Measurements from ENCODE around the gene CTNNA3.

CTNNA3 gene

DNA sequence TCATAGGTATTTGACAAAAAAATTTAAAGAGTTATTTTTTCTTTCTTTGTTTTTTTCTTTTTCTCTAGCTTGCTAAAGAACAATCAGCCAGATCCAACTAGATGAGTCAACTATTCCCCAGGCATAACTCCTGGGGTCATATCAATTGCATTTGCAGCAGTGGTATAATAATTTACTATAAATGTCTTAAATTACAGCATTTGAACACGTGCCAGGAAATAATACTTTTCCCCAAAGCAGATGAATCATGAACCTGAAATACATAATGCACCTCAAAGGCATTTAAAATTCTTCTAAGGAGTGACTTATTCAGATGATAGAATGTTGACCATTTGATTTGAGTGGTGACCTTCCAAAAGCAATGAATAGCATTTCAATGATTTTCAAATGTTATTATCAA is 580.0 kb downstream of the CTNNA3 start:
- no peak for DNase-seq (ENCODE audit: low read depth, low spot score)

DNA sequence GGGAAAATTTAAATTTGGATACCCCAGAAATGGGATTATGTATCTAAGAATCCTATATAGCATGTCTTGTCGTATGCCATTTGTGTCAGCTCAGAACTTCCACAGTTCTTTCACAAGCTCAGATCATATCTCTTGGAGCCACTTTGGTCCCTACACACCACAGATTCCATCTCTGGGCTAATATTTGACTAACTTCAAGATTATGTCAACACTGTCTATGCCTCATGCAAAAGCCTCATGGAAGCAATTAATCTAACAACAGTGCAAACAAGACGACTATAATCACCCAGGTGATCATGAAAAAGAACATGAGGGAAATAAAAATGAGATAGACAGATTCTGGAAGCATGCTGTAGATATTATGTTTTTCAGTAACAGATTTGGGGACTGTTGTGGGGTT is 581.0 kb downstream of the CTNNA3 start:
- no peak for DNase-seq (ENCODE audit: low read depth, low spot score)

DNA sequence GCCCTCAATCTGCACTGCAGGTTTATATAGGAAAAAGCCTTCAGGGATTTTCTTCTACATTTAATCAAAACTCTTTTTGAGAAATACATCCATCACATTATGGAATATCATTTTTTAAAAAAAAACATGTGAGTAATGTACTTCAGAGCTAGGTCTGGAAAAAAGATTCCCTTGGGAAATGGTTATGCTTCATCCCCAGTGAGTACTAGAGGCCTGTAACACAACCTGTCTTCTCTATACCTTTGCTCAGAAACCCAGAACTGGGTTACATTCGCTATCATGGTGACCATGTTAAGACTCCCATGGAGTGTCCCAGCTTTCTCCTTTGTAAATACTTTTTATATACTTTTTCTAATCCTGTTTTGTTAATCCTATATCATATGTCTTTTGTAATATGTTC is 583.2 kb downstream of the CTNNA3 start:
- DNase-seq (ENCODE audit: low read depth, low spot score), result no peak

DNA sequence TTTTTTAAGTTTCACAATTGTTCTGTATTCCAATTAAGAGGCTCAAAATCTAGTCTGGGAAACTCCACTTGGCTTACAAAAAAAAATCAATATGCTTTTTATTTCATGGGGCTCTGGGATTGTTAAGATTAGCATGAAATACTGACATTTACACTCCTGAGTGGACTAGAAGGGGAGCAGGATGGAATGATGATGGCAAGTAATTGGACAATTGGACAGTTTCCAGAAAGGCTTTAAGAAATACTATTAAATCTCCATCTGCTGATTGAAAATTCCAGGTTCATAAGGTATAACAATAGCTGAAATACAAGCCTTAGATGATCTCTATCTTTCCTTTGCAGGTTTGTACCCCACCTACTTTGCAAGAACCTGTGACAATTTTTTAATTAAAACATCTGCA is 585.7 kb downstream of the CTNNA3 start:
- DNase-seq (ENCODE audit: low read depth, low spot score), result no peak

DNA sequence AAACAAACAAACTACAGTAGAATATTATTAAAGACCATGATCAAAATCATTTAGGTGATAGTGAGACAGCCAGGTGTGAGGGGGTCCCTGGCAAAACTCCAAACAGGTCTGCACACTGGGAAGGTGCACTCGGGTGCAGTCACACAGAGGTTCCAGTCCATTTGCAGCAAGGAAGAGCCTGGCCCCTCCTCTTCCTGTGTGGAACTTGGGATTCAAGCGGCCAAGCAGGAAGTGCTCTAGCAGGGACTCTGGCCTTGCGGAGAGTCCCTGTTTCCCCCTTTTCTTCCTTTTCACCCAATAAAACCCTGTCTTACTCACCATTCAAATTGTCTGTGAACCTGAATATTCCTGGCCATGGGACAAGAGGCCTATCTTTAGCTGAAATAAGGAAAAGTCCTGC is 588.3 kb downstream of the CTNNA3 start:
- no peak for DNase-seq (ENCODE audit: low read depth, low spot score)

DNA sequence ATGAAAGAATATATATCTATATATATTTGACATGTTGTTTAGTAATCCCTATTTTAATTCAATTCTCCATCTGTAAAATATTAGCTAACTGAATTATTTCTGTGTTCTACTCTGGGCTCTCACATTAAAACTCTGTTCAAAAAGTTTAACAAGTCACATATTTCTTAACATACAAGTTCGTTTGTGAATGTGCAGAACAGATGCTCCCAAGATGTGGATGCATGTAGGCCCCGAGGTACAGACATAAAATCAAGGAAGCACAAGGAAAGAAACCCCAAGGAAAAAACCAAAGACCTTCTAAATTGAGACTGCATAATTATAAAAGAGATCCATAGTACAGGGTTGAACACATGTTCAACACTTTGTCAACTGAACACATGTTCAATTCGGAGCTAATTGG is 595.0 kb downstream of the CTNNA3 start:
- no peak for DNase-seq (ENCODE audit: low read depth, low spot score)

DNA sequence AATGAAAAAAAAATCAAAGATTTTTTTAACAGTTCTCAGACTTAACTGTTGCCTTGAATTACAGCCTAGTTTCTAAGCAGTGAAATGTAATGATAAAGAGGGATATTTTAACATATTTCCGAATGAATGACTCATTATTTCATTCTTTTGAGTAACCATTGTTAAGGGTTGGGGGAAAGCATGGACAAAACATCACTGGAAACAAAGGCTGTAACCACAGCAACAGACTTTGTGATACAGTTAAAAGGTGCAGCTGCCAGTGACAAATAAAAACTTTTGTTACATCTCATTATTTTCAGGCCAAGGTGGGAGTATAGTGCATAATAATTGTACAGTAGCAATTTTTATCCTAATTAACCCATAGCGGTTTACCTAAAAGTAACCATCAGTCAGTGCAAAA is 597.5 kb downstream of the CTNNA3 start:
- no peak for DNase-seq (ENCODE audit: low read depth, low spot score)

DNA sequence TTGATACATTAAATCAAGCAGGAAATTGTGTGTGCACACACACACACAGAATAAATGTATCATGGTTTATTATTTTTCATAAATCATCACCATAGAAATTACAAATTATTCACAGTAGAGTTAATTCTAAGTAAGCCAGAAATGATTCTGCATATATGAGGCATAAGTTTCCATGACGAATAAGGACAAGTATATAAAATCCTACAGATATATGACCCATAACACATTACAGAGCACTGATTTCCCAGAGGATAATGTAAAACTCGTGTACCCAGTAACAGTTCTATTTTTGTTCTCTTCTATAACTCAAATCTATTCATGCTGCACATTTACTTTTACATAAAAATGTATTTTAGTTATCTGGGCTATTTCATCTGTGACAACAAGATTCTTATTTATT is 600.5 kb downstream of the CTNNA3 start:
- DNase-seq (ENCODE audit: low read depth, low spot score), result no peak

DNA sequence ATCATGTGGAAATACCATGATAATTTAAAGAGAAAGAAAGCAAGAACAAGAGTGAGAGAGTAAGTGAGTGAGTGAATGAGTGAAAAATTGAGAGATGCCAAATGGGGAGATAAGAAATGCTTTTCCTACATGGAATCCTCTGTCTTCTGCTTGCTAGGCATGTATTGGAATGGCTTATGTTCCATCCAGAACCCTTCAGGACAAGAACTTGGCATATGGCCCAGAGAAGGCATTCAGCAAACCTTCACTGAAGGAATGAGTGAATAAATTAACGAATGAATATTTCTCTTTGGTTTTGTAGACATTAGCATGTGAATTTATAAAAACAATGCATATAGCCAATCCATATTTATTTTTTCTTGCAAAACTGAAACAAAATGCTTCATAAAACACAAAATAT is 608.0 kb downstream of the CTNNA3 start:
- no peak for DNase-seq (ENCODE audit: low read depth, low spot score)

DNA sequence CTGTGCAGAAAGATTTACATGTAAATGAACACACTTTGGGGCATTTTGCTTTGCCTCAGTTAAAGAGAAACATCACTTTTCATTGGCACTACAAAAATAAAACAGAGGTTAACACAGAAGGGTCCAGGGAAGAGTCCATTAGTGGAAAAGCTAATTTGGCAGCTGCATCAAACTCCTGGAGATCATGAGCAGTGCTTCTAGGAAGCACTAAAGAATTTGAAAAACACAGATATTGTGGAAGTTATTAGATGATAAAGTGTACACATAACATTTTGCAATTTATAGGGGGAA is 608.9 kb downstream of the CTNNA3 start:
- no peak for DNase-seq (ENCODE audit: low read depth, low spot score)

DNA sequence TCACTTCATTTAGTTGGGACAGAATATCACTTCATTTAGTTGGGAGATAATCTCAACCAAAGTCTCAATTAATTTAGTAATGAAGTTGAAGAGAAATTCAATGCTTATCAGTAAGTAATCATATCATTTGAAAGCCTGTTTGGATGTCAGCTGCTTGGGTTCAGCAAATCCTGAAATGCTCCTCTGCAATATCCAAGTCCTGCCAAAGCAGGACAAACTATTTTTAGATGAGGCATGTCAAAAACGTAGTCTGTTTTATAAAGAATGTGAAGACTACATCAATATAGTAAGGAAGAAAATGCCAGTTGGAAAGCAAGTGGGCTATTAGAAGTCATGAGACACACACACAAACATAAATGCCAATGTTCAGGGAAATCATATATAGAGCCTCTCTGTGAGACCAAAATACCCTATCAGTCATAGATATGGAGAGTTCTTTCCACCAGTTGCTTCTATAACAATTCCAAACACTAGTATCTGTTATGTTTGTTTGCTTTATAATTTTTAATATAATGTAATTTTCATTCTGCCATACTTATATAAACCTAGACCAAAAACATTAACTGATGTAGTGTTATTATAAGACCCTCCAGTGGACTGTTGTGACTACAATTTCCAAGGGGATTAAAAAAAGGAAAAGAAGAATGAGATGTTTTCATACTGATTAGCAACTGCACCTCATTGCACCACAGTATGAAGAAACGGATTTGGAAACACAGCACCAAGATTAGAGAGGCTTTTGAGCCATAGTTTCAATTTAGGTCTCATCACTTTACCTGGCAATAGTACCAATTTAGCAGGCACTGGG is 609.5 kb downstream of the CTNNA3 start:
- DNase-seq (ENCODE audit: low read depth, low spot score), result no peak

DNA sequence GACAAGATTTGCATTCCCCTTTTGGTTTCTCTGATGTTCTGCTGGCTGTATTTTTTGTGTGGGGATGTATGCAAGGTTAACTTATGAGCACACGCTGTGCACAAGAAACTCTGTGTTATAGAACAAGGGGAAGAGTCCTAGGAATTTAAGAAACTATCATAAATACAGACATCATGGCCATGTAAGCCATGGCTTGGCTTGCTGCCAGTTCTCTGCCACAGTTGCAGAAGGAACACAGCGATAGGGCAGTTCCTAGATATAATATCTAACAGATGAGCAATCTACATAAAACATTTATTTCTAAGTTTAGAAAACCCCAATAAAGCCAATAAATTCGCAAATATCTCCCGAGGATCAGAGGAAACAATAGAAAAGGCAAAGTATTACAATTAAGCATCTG is 616.9 kb downstream of the CTNNA3 start:
- no peak for DNase-seq (ENCODE audit: low read depth, low spot score)

DNA sequence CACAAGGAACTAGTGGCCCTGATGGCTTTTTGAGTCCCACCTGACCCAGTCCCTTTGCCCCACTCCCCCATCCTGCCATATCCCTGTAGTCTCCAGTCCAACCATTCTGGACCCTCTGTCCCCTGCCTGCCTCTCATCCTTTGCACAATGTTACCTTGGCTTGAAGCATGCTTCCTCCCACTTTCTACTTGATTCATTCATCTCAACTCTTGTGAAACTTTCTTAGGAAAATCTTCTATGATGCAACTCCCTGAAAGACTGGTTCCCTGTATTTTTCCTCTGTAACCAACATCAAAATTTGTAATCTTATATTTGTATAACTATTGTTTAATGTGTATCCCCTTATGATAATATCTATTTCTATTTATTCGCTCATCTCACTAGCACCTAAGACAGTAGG is 618.6 kb downstream of the CTNNA3 start:
- no peak for DNase-seq (ENCODE audit: low read depth, low spot score)

DNA sequence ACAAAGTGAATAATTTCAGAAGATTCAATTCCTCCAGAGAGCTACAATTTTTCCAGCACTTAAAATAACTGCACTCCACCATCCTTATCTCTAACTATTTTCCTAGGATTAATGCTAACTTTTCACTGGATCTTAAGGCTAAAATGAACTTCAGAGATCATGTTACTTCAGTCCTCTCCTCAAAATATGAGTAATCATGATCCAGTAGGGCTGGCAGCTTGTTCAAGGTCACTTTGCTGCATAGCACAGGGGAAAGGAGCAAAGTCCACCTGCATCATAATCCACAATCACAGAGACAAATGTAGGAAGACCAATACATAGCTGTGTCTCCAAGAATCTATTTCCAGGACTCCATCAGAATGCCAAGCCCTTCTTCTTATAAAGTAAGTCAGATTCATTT is 619.9 kb downstream of the CTNNA3 start:
- no peak for DNase-seq (ENCODE audit: low read depth, low spot score)

DNA sequence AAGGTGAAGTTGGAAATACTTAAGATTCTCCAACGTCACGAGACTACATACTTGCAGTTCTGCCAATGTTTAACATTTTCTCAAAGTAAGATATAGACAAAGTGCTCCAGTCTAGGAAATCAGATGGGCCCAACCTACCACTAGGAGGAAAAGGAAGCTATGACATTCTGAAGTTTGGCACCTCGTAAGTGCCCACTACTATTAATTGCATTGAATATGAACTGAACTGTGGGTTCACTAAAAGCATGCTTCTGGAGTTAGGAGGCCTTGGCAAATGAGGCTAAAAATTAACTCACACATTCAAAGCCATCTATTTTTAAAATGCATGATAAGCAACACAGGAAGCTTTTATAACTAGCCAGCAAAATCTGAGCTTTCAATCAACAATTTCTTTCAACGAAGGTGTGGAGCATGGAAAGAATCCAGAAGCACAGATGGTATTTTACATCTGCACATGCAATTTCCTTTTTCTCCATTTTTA is 620.5 kb downstream of the CTNNA3 start:
- no peak for DNase-seq (ENCODE audit: low read depth, low spot score)

DNA sequence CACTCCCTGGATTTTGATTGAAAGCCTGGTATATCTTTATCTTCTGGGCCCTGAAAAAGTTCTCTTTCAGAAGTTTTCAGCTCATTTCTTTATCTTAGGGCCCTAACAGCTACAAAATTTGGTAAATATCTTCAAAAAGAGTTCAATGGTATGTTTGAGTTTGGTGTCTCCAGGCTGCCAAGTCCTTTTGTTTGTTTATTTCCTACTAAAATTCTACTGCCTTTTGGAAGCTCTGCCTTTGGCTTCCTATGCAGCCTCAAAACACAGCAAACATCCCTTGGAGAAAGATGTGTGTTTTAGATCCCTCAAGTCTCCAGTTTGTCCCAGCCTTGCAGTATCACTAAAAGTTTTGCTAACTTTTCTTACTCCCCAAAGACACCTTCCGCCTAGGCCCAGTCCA is 623.3 kb downstream of the CTNNA3 start:
- DNase-seq (ENCODE audit: low read depth, low spot score), result no peak

DNA sequence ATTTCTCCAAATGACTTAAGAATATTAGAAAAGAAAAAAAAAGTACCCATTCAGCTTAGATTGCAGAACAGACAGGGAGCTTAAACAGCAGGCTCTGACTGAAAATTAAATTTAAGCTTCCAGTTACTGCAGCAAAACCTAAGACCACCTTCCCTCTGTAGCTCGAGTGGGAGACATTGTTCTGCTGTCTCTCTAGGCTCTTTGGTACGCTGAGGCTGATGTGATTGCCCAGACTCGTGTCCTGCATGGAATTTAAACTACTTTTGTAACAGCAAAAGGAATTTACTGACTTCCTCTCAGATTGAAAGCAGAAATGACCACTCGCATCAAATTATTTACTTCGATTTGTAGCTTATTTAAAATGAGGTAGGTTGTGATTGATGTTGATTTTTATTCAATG is 645.6 kb downstream of the CTNNA3 start:
- no peak for DNase-seq (ENCODE audit: low read depth, low spot score)

DNA sequence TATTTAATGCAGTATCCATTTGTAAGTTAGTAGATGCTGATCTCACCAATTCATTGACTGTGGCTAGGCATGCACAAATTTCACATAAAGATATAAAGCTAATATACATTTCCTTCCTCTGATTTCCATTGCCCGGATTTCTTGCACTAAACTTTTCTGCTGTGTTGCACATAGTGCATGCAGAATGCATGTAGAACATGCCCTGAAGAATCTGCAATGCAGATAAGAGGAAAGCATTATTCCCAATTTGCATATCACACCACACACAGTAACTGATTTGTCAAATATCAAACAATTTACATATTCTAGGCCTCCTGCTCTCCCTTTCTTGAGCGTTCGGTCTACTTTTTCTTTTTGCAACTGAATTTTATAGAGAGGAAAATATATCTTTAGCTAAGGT is 646.0 kb downstream of the CTNNA3 start:
- no peak for DNase-seq (ENCODE audit: low read depth, low spot score)

DNA sequence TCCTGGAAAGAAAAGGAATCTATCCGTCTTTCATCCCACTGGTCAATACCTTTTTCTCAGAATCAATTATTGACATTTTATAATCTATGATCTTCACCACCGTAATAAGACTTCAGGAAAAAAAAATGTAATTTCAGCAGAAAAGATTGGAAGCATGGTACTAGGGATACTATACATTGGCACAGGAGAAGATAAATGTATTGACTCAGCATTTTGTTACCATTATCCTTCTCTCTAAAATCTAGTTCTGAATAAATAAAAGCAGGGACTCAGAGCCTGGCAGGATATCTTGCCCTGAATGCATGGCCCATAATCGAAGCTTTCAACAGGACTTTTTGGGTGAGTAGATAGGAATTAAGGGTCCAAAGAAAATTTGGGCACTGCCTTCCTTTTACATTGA is 649.5 kb downstream of the CTNNA3 start:
- DNase-seq (ENCODE audit: low read depth, low spot score), result no peak

DNA sequence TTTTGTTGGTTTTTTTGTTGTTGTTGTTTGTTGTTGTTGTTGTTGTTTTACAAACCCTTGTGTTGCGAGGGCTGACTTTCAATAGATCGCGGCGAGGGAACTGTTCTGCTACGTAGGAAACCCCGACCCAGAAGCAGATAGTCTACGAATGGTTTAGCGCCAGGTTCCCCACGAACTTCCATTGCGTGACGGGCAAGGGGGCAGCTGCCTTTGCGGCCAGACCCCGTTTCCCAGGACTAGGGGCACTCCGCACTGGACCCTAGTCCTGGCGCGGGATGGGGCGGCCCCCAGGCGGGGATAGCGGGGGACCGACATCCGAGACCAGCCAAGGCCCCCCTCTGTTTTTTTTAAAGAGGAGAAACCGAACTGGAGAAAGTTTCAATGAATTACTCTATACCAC is 650.6 kb downstream of the CTNNA3 start:
- DNase-seq (ENCODE audit: low read depth, low spot score), result no peak

DNA sequence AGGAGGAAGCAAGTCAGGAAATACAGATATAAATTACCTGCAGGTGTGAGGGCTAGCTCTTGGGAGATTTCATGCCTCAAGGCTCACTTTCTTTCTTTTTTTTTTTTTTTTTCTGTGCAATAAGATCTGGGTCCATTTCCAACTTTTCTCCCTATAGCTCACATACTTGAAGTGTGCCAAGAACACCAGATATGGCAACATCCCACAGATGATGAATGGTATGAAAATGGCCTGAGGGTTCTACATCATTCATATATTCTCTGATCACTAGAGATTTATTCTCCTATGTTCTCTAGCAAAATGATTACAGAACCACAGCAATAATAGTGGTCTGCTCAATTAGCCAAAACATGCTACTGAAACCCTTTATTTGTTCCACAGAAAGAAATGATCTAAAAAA is 653.0 kb downstream of the CTNNA3 start:
- no peak for DNase-seq (ENCODE audit: low read depth, low spot score)

DNA sequence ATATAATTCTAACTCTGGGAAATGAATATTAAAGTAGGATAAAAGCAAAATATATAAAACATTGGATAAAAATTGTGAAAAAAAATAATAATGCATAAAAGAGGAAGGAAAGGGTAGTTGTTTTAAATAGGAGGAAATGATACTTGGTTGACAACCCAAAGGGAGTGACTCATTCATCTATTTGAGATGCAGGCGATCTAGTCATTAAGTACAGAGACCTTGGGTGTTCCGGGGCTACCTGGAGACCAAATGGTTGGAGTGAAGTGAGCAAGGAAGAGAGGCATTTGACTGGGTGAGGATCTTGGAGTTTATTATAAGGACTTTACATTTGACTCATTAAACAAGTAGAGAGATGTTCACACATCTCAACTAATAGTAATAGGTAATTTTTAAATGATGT is 659.2 kb downstream of the CTNNA3 start:
- no peak for DNase-seq (ENCODE audit: low read depth, low spot score)

DNA sequence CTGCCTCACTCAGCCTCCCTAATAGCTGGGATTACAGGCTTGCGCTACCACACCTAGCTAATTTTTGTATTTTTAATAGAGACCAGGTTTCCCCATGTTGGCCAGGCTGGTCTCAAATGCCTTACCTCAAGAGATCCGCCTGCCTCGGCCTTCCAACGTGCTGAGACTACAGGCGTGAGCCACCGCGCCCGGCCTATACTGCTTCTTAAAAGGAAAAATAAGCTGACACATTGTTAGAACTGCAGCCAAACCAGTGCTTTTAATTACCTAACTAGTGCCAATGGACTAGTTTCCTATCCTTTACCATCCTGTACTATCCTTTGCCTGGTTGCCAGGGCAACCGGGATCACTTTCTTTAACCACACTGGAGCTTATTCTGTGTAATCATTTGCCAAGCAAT is 662.1 kb downstream of the CTNNA3 start:
- no peak for DNase-seq (ENCODE audit: low read depth, low spot score)

DNA sequence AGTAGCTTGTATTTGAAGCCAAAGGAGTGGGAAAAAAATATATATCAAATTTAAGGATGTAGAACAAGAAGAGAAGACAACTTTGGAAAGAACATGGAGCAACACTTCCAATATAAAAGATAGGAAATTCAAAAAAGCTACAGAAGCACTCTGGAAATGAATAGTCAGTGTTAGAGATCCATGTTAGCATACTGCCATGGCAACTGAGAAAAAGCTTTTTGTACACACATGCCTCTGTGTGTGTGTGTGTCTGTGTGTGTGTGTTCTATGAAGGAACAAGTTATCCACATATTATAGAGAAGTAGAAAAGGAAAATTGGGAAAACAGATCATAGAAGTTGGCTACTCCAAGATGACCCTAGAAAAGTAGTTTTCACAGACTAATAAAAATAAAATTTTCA is 673.9 kb downstream of the CTNNA3 start:
- DNase-seq (ENCODE audit: low read depth, low spot score), result no peak
